HepG2 (cell line): ENCODE data around the gene NDOR1. TPM values are rescaled to one million over a fixed set of nuclear protein-coding genes. Genes with fewer than 3 reads are reported as not detected.

ENCODE experiments used
- BCL6 ChIP-seq: IDR thresholded peaks from 2 replicates; pipeline ENCODE4 v1.6.1; 2016; ENCODE audit warnings: missing genetic modification reagents, missing compliant biosample characterization
- CBX5 ChIP-seq: sonication (generic); formaldehyde crosslinking; IDR thresholded peaks from 2 replicates; pipeline ENCODE4 v1.4.0; 2020; ENCODE audit warnings: missing genetic modification reagents, borderline replicate concordance
- FOSL2 ChIP-seq: sonication (generic); formaldehyde crosslinking; IDR thresholded peaks from 2 replicates; pipeline ENCODE4 v1.4.0; 2020; ENCODE audit warnings: missing genetic modification reagents
- FOXA3 ChIP-seq: IDR thresholded peaks from 2 replicates; pipeline ENCODE4 v1.6.1; 2016; ENCODE audit warnings: missing genetic modification reagents, missing compliant biosample characterization
- FOXM1 ChIP-seq: sonication (generic); formaldehyde crosslinking; IDR thresholded peaks from 2 replicates; pipeline ENCODE4 v1.5.0; 2020; ENCODE audit warnings: missing genetic modification reagents
- GABPA ChIP-seq, 2 experiments: IDR thresholded peaks; 2 replicates each; pipeline ENCODE4 v1.6.1; 2011 to 2016; ENCODE audit warnings: low read depth in 2 of 2, low read length in 1 of 2, missing biosample characterization in 1 of 2, missing genetic modification characterization in 1 of 2
- HNRNPH1 ChIP-seq: fragments of 200-400 bp; formaldehyde crosslinking; optimal IDR thresholded peaks from 2 replicates; pipeline ENCODE3; 2017; ENCODE audit warnings: mild to moderate bottlenecking, low read depth, low read length
- JUND ChIP-seq: sonication (generic); formaldehyde crosslinking; IDR thresholded peaks from 2 replicates; pipeline ENCODE4 v1.8.0; 2022; ENCODE audit warnings: mild to moderate bottlenecking, missing genetic modification reagents
- NCOA5 ChIP-seq: sonication (generic); formaldehyde crosslinking; IDR thresholded peaks from 2 replicates; pipeline ENCODE4 v1.4.0; 2020; ENCODE audit warnings: missing genetic modification reagents
- NR2F2 ChIP-seq: IDR thresholded peaks from 2 replicates; pipeline ENCODE4 v1.6.1; 2012; ENCODE audit warnings: low read depth, inconsistent platforms, borderline replicate concordance
- PHB2 ChIP-seq: fragments of 450-650 bp; IDR thresholded peaks from 2 replicates; pipeline ENCODE4 v1.6.1; 2018; ENCODE audit not compliant: partially characterized antibody
- PLRG1 ChIP-seq: fragments of 450-650 bp; conservative IDR thresholded peaks from 2 replicates; pipeline ENCODE4 v1.6.1; 2016
- SP2 ChIP-seq: sonication (generic); formaldehyde crosslinking; IDR thresholded peaks from 2 replicates; pipeline ENCODE4 v1.5.1; 2020; ENCODE audit warnings: mild to moderate bottlenecking, missing genetic modification reagents
- TRIM24 ChIP-seq: sonication (generic); formaldehyde crosslinking; IDR thresholded peaks from 2 replicates; pipeline ENCODE4 v1.8.0; 2022; ENCODE audit warnings: mild to moderate bottlenecking, missing genetic modification reagents
- ZFP36L1 ChIP-seq: sonication (generic); formaldehyde crosslinking; IDR thresholded peaks from 2 replicates; pipeline ENCODE4 v1.8.0; 2022; ENCODE audit warnings: mild to moderate bottlenecking, missing genetic modification reagents, moderate library complexity
- ZFP37 ChIP-seq: sonication (generic); formaldehyde crosslinking; IDR thresholded peaks from 2 replicates; pipeline ENCODE4 v1.4.0; 2020; ENCODE audit warnings: missing genetic modification reagents, borderline replicate concordance
- ZKSCAN1 ChIP-seq: fragments of 150-350 bp; IDR thresholded peaks from 2 replicates; pipeline ENCODE4 v1.6.1; 2014; ENCODE audit warnings: low read length
- ZNF235 ChIP-seq: sonication (generic); formaldehyde crosslinking; IDR thresholded peaks from 2 replicates; pipeline ENCODE4 v1.8.1; 2023; ENCODE audit warnings: mild to moderate bottlenecking, missing genetic modification reagents, borderline replicate concordance
- ZNF530 ChIP-seq: sonication (generic); formaldehyde crosslinking; IDR thresholded peaks from 2 replicates; pipeline ENCODE4 v1.5.0; 2020; ENCODE audit warnings: low read depth, mild to moderate bottlenecking, missing genetic modification reagents
- ZNF572 ChIP-seq: sonication (generic); formaldehyde crosslinking; IDR thresholded peaks from 2 replicates; pipeline ENCODE4 v1.5.1; 2020; ENCODE audit warnings: mild to moderate bottlenecking, missing genetic modification reagents
- ZNF629 ChIP-seq: sonication (generic); formaldehyde crosslinking; conservative IDR thresholded peaks from 2 replicates; pipeline ENCODE4 v1.5.0; 2020; ENCODE audit warnings: missing genetic modification reagents
- ZNF83 ChIP-seq: sonication (generic); formaldehyde crosslinking; IDR thresholded peaks from 2 replicates; pipeline ENCODE4 v1.4.0; 2020; ENCODE audit warnings: missing genetic modification reagents, mild to moderate bottlenecking, borderline replicate concordance
- ZSCAN31 ChIP-seq: sonication (generic); formaldehyde crosslinking; IDR thresholded peaks from 2 replicates; pipeline ENCODE4 v1.5.0; 2020; ENCODE audit warnings: low read depth, mild to moderate bottlenecking, missing genetic modification reagents
- polyA plus RNA-seq, 8 experiments: library from polyadenylated mRNA; depleted of rRNA in 3 of 8; stranded (reverse) in 7 of 8; unstranded in 1 of 8; fragments of >200 nt; fragmentation: Illumina TruSeq in 4 of 8; extraction: Trizol in 4 of 8; gene quantifications; 2 replicates each; pipeline versions ENCODE4 v1.2.1 to v1.2.3, GENCODE V29; 2011 to 2016; ENCODE audit warnings: low read depth in 4 of 8, missing spikeins in 1 of 8, mixed read lengths in 1 of 8; ENCODE audit not compliant: insufficient read depth in 1 of 8
- total RNA-seq, 5 experiments: library from RNA; depleted of rRNA; stranded (reverse); fragments of >200 nt; fragmentation: Illumina TruSeq; extraction: Trizol; gene quantifications; 2 replicates each; pipeline ENCODE4 v1.2.3, GENCODE V29; 2016; ENCODE audit warnings: low read depth in 1 of 5
- TF ChIP-seq, protein P1 (sequence below): sonication (generic); formaldehyde crosslinking; IDR thresholded peaks from 2 replicates; pipeline ENCODE4 v1.5.0; 2020; ENCODE audit warnings: mild to moderate bottlenecking, missing genetic modification reagents
- TF ChIP-seq, protein P2 (sequence below): sonication (generic); formaldehyde crosslinking; IDR thresholded peaks from 2 replicates; pipeline ENCODE4 v1.5.0; 2020; ENCODE audit warnings: missing genetic modification reagents
- TF ChIP-seq, protein P3 (sequence below), 2 experiments: fragments of 450-650 bp in 1 of 2; sonication (generic) in 1 of 2; formaldehyde crosslinking; IDR thresholded peaks; 2 replicates each; pipeline versions ENCODE4 v1.5.0 to v1.8.0; 2020 to 2022; ENCODE audit warnings: mild to moderate bottlenecking in 1 of 2, missing genetic modification reagents in 1 of 2
- TF ChIP-seq, protein P4 (sequence below): sonication (generic); formaldehyde crosslinking; IDR thresholded peaks from 2 replicates; pipeline ENCODE4 v1.5.0; 2020; ENCODE audit warnings: mild to moderate bottlenecking, missing genetic modification reagents, moderate library complexity

Gene NDOR1
- total and polyA plus RNA-seq, 2 of the 13 experiments (the other 11 are each of a cell fraction or from before 2014, with no cell fraction given): 3.6 to 8.7 TPM

DNA sequence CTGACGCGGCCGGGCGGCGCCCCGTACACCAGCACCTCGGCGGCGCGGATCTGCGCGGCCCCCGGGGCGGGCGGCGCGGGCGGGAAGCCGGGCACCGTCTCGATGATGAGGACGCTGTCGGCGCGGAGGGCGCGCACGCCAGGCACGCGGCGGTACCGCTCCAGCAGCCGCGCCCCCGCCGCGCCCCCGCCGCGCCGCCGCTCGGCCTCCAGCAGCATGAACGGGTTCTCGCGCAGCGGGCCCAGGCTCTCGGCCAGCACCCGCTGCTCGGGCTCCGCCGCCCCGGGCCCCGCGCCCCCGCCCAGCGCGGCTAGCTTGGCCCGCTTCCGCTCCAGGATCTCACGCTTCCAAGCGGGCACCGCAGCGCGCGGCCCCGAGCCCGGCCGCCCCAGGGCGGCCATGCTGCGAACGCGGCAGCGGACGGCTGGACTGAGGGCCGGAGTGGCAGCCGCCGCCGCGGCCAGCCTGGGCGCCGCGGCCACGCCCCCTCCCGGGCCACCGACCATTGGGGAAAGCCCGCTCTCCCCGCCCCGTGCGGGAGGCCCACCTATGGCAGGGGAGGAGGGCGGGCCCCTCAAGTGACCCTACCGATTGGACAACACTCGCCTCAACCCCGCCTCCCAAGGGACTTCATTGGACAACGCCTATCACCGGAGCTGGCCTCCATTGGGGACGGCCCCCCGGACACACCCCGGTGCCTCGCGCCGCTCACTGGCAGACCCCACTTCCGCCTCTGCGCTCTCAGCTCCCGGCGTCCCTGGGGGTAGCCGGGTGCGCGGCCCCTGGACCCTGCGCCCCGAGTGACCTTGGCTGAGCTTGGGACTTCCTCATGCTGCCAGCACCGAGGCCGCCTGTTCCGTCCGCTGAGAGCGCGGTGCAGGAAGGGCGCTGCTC is 4.9 kb upstream of the NDOR1 start, which contains the start of gene TPRN (continued):
- TF ChIP-seq, protein P1, sequence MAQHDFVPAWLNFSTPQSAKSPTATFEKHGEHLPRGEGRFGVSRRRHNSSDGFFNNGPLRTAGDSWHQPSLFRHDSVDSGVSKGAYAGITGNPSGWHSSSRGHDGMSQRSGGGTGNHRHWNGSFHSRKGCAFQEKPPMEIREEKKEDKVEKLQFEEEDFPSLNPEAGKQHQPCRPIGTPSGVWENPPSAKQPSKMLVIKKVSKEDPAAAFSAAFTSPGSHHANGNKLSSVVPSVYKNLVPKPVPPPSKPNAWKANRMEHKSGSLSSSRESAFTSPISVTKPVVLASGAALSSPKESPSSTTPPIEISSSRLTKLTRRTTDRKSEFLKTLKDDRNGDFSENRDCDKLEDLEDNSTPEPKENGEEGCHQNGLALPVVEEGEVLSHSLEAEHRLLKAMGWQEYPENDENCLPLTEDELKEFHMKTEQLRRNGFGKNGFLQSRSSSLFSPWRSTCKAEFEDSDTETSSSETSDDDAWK: no peak
- TF ChIP-seq TRIM24 (CRISPR knock-in tag) (no peak), CBX5 (CRISPR knock-in tag) (0 out of 2 replicates have a peak, but pooled peaks have one; percentile 28), ZNF629 (CRISPR knock-in tag) (no peak; the same call in 1 of the 2 replicates), ZNF83 (CRISPR knock-in tag) (no peak), ZFP36L1 (CRISPR knock-in tag) (peak; percentile 85; the same call in 1 of the 2 replicates), HNRNPH1 (no peak), FOXA3 (peak; percentile 65), ZSCAN31 (CRISPR knock-in tag) (peak; percentile 86), ZNF235 (CRISPR knock-in tag) (no peak), SP2 (CRISPR knock-in tag) (peak; percentile 96), ZNF572 (CRISPR knock-in tag) (0 out of 2 replicates have a peak, but pooled peaks have one; percentile 64), NR2F2 (peak; percentile 68; the same call in 1 of the 2 replicates), PLRG1 (no peak), ZKSCAN1 (no peak), ZNF530 (CRISPR knock-in tag) (no peak), FOSL2 (CRISPR knock-in tag) (no peak; the same call in none of the 2 replicates), FOXM1 (CRISPR knock-in tag) (no peak), ZFP37 (CRISPR knock-in tag) (no peak), BCL6 (CRISPR knock-in tag) (peak; percentile 65), NCOA5 (CRISPR knock-in tag) (no peak), PHB2 (no peak), GABPA (IDR thresholded peaks at IDR 0.05; ENCODE audit: low read depth, low read length) (no peak), GABPA (CRISPR knock-in tag; IDR thresholded peaks at IDR 0.05; ENCODE audit: low read depth) (peak; percentile 84), JUND (CRISPR knock-in tag) (no peak)
- TF ChIP-seq, protein P2, sequence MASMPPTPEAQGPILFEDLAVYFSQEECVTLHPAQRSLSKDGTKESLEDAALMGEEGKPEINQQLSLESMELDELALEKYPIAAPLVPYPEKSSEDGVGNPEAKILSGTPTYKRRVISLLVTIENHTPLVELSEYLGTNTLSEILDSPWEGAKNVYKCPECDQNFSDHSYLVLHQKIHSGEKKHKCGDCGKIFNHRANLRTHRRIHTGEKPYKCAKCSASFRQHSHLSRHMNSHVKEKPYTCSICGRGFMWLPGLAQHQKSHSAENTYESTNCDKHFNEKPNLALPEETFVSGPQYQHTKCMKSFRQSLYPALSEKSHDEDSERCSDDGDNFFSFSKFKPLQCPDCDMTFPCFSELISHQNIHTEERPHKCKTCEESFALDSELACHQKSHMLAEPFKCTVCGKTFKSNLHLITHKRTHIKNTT (CRISPR knock-in tag): no peak
- TF ChIP-seq, protein P3, sequence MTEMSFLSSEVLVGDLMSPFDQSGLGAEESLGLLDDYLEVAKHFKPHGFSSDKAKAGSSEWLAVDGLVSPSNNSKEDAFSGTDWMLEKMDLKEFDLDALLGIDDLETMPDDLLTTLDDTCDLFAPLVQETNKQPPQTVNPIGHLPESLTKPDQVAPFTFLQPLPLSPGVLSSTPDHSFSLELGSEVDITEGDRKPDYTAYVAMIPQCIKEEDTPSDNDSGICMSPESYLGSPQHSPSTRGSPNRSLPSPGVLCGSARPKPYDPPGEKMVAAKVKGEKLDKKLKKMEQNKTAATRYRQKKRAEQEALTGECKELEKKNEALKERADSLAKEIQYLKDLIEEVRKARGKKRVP (CRISPR knock-in tag; IDR thresholded peaks at IDR 0.05): no peak
- TF ChIP-seq, protein P4, sequence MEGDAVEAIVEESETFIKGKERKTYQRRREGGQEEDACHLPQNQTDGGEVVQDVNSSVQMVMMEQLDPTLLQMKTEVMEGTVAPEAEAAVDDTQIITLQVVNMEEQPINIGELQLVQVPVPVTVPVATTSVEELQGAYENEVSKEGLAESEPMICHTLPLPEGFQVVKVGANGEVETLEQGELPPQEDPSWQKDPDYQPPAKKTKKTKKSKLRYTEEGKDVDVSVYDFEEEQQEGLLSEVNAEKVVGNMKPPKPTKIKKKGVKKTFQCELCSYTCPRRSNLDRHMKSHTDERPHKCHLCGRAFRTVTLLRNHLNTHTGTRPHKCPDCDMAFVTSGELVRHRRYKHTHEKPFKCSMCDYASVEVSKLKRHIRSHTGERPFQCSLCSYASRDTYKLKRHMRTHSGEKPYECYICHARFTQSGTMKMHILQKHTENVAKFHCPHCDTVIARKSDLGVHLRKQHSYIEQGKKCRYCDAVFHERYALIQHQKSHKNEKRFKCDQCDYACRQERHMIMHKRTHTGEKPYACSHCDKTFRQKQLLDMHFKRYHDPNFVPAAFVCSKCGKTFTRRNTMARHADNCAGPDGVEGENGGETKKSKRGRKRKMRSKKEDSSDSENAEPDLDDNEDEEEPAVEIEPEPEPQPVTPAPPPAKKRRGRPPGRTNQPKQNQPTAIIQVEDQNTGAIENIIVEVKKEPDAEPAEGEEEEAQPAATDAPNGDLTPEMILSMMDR: no peak
